Islet precursor cell (in vitro differentiated cells): ENCODE data around the gene C2CD4A.
A peak's percentile ranks its signal among the peaks of the same experiment; 100 is the strongest.

Source experiments
- DNase-seq: peaks from one replicate; pipeline ENCODE4 v3.0.0-alpha.2; 2018

Gene C2CD4A

DNA sequence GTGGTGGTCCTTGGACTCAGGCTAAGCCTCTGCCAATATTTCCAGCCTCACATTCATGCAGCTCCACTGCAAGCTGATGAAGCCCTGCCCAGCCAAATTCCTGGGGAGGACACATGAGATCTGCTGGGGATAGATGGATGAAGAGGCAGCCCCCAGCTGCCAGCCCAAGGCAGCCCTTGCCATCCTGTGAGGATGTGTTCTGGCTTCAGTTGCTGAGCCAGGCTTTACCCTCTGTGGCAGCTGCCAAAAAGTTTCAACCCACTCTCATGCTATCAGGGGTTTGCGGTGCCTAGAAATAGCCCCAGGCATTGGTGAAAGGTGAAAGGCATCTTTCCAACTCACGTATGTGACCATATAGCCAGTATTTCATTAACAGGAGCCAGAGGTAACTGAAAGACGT is 37.6 kb downstream of the C2CD4A start:
- no peak for DNase-seq

- no peak for DNase-seq
Measured at GRCh38 chr15:62104846-62105245, 38.1 kb downstream of the C2CD4A start.

GRCh38 chr15:62105266-62105665 is 38.5 kb downstream of the C2CD4A start:
- DNase-seq = no peak

DNA sequence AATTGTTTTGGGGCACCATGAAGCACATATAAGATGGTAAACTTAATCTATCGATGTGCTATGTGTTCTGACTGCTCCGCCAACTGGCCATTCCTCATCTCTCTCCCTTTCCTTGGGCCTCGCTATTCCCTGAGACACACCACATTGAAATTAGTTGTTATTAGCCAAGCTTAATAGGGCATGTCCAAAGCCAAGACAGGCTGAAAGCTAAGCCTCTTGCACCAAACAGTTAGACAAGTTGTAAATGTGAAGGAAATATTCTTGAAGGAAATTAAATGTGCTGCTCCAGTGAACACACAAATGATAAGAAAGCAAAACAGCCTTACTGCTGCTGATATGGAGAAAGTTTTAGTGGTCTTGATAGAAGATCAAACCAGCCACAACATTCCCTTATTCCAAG is 39.3 kb downstream of the C2CD4A start:
- no peak for DNase-seq

DNA sequence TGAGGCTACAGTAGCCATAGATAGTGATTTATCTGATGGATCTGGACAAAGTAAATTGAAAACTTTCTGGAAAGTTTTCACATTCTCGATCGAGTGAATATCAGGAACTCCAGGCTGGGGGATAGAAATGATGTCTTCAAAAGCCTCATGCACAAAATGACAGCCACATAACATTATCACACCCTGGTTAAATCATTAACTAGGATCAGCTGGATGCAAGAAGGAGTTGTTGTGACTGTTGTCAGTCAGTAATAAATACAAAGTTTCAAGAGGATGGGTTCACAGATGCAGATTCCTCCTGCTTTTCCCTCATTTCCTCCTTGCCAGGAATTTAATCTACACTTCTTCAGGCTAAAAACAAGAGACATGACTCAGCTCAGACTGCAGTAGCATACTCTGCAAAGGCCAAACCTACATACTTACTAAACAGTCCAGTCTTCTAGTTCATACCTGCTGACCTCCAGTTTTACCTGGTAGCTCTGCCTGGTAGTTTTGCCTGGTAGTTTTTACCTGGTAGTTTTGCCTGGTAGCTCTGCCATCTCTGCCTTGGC is 40.9 kb downstream of the C2CD4A start:
- DNase-seq = no peak

GRCh38 chr15:62108411-62108810 is 41.6 kb downstream of the C2CD4A start:
- DNase-seq = no peak

GRCh38 chr15:62109437-62109836 is 42.7 kb downstream of the C2CD4A start:
- DNase-seq = no peak

DNA sequence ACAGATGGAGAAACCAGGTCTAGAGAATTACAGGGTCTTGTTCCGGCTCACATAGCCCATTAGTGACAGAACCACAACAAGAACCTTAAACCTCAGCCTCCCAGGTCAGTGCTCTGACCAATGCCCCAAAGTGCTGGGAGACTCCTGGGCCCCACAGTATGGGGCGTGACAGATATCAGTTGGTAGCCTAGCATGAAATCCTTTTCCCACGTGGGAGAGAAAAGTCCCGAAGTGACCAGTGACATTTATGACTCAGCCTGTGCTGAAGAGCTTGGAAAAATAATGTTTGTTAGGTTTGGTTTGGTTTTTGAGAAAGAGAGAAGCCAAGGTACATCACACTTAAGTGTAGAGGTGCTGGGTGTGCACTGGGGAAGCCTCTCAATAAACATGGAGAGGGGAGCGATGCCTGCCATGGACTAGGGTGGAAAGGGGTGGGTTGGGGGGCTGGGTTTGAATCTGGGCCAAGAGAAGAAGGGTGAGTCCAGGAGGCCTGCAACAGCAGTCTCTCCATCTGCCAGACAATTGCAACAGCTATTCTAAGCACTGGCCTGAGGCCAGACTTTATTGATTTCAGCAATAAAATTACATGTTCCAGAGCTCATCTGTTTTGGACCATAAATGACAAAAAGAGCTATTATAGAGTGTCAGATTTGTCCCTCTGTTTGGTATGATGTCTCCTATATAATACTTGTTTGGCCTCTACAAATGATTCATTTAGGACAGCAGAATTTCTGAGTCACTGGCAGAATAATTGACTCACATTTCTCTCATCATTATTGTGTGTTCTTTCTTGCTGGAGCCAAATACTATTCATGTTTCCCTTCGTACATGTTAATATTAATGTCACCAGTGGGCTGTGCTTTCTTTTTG is 43.4 kb downstream of the C2CD4A start:
- DNase-seq = no peak

DNA sequence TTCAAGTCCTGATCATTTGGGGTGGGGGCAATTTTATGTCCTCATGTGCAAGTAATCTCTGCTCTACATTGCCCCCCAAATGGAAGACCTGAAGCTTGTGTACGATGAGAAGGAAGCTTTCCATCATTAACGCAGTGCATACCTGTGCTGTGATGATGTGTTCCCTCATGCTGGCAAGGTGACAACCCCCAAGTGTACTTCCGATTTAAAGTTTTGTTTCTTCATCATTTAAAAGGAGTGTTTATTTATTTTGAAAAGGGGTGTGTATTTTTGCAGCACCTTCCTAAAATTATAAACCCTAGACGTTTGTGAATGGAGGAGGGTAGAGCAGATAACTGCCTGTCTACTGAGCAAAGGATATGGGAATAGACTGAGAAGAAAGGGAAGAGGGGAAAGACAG is 45.3 kb downstream of the C2CD4A start:
- DNase-seq = no peak

GRCh38 chr15:62112616-62113593 is 46.1 kb downstream of the C2CD4A start:
- DNase-seq = peak; percentile 86

- DNase-seq = no peak
Measured at GRCh38 chr15:62115847-62116246, 49.1 kb downstream of the C2CD4A start.

DNA sequence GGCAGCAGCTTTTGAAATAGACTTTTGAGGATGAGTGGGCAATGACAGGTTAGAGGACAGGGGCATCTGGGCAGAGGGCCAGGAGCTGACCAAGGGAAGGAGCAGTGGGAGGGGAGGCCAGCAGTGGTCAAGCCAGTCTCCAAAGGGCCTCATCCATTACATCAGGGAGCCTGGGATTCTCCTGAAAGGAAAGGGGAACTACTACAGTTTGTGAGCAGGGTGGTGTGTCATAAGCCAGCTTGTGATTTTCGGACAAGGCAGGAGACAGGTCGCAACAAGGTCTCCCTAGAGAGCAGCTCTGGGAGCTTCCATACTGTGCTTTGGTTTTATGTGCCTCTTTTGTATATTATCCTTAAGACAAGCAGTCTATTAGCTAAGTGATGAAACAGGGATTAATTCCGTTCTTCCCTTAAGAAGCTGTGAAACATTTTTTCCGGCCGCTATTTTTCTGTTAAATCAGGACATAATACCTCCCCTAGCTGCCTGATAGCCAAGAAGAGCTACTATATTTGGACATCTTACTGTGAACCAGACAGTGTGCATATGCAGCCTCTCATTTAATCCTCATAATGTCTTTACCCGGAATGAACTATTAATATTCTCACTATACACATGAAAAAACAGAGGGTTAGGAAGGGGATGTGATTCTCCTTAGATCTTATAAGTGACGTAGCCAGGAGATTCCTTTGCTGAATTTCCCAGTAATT is 51.9 kb downstream of the C2CD4A start:
- DNase-seq = no peak

GRCh38 chr15:62119227-62119864 is 52.6 kb downstream of the C2CD4A start:
- DNase-seq = no peak

DNA sequence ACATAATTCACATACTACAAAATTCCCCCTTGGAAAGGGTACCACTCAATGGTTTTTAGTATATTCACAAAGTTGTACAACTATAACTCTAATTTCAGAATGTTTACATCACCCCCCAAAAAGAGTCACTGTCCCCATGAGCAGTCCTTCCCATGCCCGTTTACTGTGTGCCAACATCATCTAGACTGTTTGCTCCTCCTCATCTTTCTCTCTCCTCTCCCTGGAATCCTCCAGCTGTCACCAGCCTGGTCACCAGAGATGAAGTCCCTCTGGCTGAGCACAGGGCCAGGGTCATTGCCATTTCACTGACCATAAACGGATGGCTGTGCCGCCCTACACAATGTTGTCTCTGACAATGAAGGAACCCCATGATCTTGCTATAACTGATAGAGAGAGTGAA is 53.1 kb downstream of the C2CD4A start:
- DNase-seq = no peak
